GM12864 (cell line): ENCODE measurements around the gene MBP.

ENCODE experiments used
- DNase-seq: peaks from one replicate; pipeline ENCODE4 v3.0.0-alpha.2; 2011; ENCODE audit warnings: low read depth
- H3K4me3 ChIP-seq: 2 replicates; pipeline ENCODE4 v1.5.1; 2011; ENCODE audit warnings: mild to moderate bottlenecking, low read depth, low read length, control low read depth
- CTCF ChIP-seq: IDR thresholded peaks from 2 replicates; pipeline ENCODE4 v1.5.1; 2011; ENCODE audit warnings: low read depth, mild to moderate bottlenecking, moderate library complexity, low read length, control low read depth, inconsistent platforms; ENCODE audit errors: missing control alignments

MBP gene

GRCh38 chr18:77129150-77129551 lies 3.4 kb downstream of the MBP start:
- no peak for TF ChIP-seq CTCF
- H3K4me3 ChIP-seq, result peak overlapping the region; percentile 19; the same call in 1 of the 2 replicates
- no peak for DNase-seq

GRCh38 chr18:77127769-77128671 lies 4.6 kb downstream of the MBP start:
- no peak for TF ChIP-seq CTCF
- peak; percentile 67 for DNase-seq
- peak overlapping the region; percentile 39; the same call in 1 of the 2 replicates for H3K4me3 ChIP-seq

- no peak for TF ChIP-seq CTCF
- H3K4me3 ChIP-seq, result peak overlapping the region; percentile 33
- no peak for DNase-seq
Observed at GRCh38 chr18:77124452-77124922, 8.1 kb downstream of the MBP start.

GRCh38 chr18:77123320-77124231 lies 9.0 kb downstream of the MBP start:
- H3K4me3 ChIP-seq, result peak overlapping the region; percentile 33
- TF ChIP-seq CTCF, result no peak
- no peak for DNase-seq

GRCh38 chr18:77121523-77121922 lies 11.1 kb downstream of the MBP start:
- H3K4me3 ChIP-seq, result no peak overlapping the region
- TF ChIP-seq CTCF, result no peak
- no peak for DNase-seq

GRCh38 chr18:77119851-77120491 lies 12.6 kb downstream of the MBP start:
- no peak for TF ChIP-seq CTCF
- DNase-seq, result no peak
- H3K4me3 ChIP-seq, result no peak overlapping the region
